Measurements from ENCODE around the gene ADGRB3. TPM values are rescaled to one million over a fixed set of nuclear protein-coding genes. Genes with fewer than 3 reads are reported as not detected.
"Not testable (repeated sequence)": the region's sequence is repeated elsewhere in the genome, so short reads cannot be mapped to it uniquely, and the experiment has no call there.

The ADGRB3 gene
- total RNA-seq, 2 experiments from 2014 or later, result not detected

DNA sequence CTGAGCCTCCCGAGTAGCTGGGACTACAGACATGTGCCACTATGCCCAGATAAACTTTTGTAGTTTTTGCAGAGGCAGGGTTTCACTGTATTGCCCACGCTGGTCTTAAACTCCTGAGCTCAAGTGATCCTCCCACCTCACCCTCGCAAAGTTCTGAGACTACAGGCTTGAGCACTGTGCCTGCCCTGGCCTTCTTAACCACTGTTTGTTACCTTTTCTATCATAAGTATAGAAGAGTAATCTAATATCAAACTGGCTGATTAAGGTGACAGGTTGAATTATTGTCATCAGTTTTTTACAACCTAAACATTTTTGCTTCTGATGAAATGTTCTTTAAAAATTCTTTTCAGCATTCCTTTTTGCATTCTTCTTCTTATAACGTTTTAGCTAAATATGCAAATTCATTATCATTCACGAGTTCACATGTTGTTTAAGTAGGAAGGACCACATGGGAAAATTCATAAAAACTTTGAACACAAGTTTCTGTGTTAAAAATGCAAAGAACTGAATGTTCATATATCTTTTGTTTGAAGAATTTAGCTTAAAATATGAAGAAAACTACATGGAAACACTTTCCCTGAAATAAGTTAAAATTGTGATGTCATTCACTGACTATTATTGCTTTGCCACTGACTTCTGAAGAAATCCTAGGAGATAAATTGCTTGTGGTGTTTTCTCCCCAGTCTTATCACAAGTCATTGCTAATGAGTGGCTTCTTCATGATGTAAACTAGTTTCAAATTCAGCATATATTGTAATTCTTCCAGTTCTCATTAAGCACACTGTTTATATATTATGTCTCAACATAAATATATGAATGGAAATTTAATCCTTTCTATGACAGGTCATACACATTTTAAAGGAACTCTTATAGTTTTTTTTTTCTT lies 106.7 kb downstream of the ADGRB3 start:
- ChIA-PET POLR2A (no interaction called here), CTCF (no interaction called here)
- Mint-ChIP-seq H3K36me3 (ENCODE audit: low read depth) (no peaks in the 10 kb centered on the region), H3K27ac (no peak overlapping the region), H3K27me3 (no peaks in the 10 kb centered on the region), H3K4me3 (no peak overlapping the region), H3K9me3 (peaks cover 1% of the 10 kb centered on the region), H3K4me1 (peaks cover 9% of the 10 kb centered on the region)
- no peak for DNase-seq

- CTCF ChIA-PET, result no interaction called here
- POLR2A ChIA-PET, result interaction anchor here (0.6 kb wide), 1 partner anchor 8 kb away, joined by 3 read pairs; no protein-coding TSS in a partner anchor
These were observed 108.0 kb downstream of the ADGRB3 start for GRCh38 chr6:68743099-68743498.

DNA sequence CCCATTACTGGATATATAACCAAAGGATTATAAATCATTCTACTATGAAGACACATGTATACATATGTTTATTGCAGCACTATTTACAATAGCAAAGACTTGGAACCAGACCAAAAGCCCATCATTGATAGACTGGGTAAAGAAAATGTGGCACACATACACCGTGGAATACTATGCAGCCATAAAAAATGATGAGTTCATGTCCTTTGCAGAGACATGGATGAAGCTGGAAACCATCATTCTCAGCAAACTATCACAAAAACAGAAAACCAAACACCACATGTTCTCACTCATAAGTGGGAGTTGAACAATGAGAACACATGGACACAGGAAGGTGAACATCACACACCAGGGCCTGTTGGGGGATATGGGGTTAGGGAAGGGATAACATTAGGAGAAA lies 109.3 kb downstream of the ADGRB3 start:
- CTCF ChIA-PET; POLR2A ChIA-PET; H3K4me3 Mint-ChIP-seq; H3K9me3 Mint-ChIP-seq; H3K27me3 Mint-ChIP-seq; H3K4me1 Mint-ChIP-seq; DNase-seq; H3K36me3 Mint-ChIP-seq (ENCODE audit: low read depth); H3K27ac Mint-ChIP-seq: not testable (repeated sequence)

More at GRCh38 chr6:68743099-68743498, 108.0 kb downstream of the ADGRB3 start:
- Mint-ChIP-seq H3K27ac (no peak overlapping the region), H3K36me3 (ENCODE audit: low read depth) (no peaks in the 10 kb centered on the region), H3K27me3 (no peaks in the 10 kb centered on the region), H3K4me3 (no peak overlapping the region), H3K4me1 (peaks cover 9% of the 10 kb centered on the region), H3K9me3 (peaks cover 6% of the 10 kb centered on the region)
- DNase-seq, result no peak

- H3K27me3 Mint-ChIP-seq, result no peaks in the 10 kb centered on the region
- H3K9me3 Mint-ChIP-seq, result peaks cover 4% of the 10 kb centered on the region
- no peak overlapping the region for H3K27ac Mint-ChIP-seq
- no peak overlapping the region for H3K4me3 Mint-ChIP-seq
- no peaks in the 10 kb centered on the region for H3K4me1 Mint-ChIP-seq
- H3K36me3 Mint-ChIP-seq (ENCODE audit: low read depth), result no peaks in the 10 kb centered on the region
- ChIA-PET POLR2A (no interaction called here), CTCF (no interaction called here)
- DNase-seq, result no peak
These were observed 111.3 kb downstream of the ADGRB3 start for GRCh38 chr6:68746376-68746775.

DNA sequence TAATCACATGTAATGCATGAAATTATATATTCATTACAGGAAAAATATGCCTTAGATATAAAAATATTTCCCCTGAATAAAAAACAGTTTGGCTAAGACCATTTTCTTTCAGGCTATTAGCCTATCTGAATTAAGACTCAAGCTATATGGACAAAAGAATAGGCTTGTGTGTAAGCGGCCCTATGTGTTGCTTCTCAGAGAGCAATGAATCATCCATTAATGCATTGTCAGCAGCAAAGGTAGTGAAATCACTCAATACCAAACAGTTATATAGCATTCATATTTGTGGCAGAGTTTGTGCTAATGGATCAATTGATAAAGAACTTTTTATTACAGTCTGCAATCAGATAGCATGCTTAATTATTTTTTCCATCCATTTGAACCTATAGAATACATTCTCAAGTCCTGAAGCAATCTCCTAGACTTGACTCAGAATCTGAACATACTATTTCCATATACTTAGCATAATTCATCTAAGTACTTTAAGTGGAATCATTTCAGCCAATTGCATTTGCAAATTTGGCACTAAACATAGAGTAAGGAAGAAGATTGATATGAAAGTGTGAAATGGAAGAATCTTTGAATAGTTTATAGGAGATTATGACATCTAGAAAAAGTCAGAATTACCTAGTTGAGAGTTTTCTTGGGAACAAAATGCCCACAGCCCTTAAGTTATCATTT lies 112.2 kb downstream of the ADGRB3 start:
- Mint-ChIP-seq H3K9me3 (peaks cover 4% of the 10 kb centered on the region), H3K27ac (no peak overlapping the region), H3K4me1 (no peaks in the 10 kb centered on the region), H3K36me3 (ENCODE audit: low read depth) (no peaks in the 10 kb centered on the region), H3K4me3 (no peak overlapping the region), H3K27me3 (no peaks in the 10 kb centered on the region)
- CTCF ChIA-PET, result no interaction called here
- POLR2A ChIA-PET, result no interaction called here
- DNase-seq, result no peak

DNA sequence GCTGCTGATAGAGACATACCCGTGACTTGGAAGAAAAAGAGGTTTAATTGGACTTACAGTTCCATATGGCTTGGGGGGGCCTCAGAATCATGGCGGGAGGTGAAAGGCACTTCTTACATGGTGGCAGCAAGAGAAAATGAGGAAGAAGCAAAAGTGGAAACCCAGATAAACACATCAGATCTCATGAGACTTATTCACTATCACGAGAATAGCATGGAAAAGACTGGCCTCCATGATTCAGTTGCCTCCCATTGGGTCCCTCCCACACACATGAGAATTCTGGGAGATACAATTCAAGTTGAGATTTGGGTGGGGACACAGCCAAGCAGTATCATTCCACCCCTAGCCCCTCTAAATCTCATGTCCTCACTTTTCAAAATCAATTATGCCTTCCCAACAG lies 112.8 kb downstream of the ADGRB3 start:
- DNase-seq; CTCF ChIA-PET; H3K4me3 Mint-ChIP-seq; H3K36me3 Mint-ChIP-seq (ENCODE audit: low read depth); H3K4me1 Mint-ChIP-seq; POLR2A ChIA-PET; H3K9me3 Mint-ChIP-seq; H3K27me3 Mint-ChIP-seq; H3K27ac Mint-ChIP-seq: not testable (repeated sequence)

- POLR2A ChIA-PET, result no interaction called here
- Mint-ChIP-seq H3K4me1 (no peaks in the 10 kb centered on the region), H3K4me3 (no peak overlapping the region), H3K36me3 (ENCODE audit: low read depth) (no peaks in the 10 kb centered on the region), H3K27me3 (peaks cover 2% of the 10 kb centered on the region), H3K9me3 (no peaks in the 10 kb centered on the region), H3K27ac (no peak overlapping the region)
- CTCF ChIA-PET, result no interaction called here
- DNase-seq, result no peak
These were observed 119.7 kb downstream of the ADGRB3 start for GRCh38 chr6:68754681-68755213.

DNA sequence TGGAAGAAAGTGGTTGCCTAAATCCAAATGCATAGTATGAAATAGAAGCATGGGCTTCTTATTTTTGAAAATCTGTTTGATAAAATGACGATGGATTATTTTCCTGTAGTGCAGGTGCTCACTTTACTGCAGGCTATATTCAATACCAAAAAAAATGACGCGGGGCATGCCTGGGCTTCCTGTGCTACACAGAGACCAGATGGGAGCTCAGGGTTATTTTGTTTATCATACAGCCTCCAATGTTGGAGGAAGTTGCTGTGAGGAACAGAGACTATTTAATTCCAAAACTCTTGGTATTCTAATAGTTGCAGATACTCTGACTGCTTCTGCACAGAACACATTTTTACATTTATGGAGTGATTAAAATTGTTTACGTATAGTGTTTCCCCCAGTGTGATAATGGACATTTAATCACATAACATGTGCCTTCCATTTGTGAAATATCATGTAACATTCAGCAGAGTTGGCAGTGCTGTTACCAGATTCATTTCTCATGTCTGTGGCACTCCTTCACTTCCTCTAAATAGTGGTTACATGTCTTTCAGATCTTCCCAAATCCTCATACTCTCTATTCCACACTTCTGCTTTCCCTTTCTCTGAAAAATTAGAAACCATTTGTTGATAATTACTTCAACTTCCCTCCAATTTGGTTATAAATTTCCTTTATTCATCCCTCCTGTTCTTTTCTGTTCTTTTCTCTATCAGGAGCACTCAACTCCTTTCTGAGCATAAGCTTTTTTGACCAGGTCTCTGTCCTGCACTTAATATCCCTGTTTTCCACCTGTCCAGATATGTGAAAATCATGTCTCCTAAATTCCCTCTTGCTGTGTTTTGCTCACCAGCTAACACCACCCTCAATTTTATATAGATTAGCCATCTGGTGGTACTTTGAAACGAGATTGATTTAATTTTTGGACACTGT lies 121.6 kb downstream of the ADGRB3 start:
- H3K27ac Mint-ChIP-seq, result no peak overlapping the region
- peaks cover 2% of the 10 kb centered on the region for H3K27me3 Mint-ChIP-seq

GRCh38 chr6:68757821-68758220 lies 122.7 kb downstream of the ADGRB3 start:
- POLR2A ChIA-PET, result no interaction called here
- H3K27me3 Mint-ChIP-seq, result peaks cover 2% of the 10 kb centered on the region
- CTCF ChIA-PET, result no interaction called here

More for the DNA sequence above, 121.6 kb downstream of the ADGRB3 start:
- Mint-ChIP-seq H3K4me3 (no peak overlapping the region), H3K4me1 (no peaks in the 10 kb centered on the region), H3K9me3 (no peaks in the 10 kb centered on the region), H3K36me3 (ENCODE audit: low read depth) (no peaks in the 10 kb centered on the region)
- DNase-seq, result no peak
- ChIA-PET POLR2A (no interaction called here), CTCF (no interaction called here)

GRCh38 chr6:68758559-68758958 lies 123.5 kb downstream of the ADGRB3 start:
- H3K4me3 Mint-ChIP-seq, result no peak overlapping the region
- POLR2A ChIA-PET, result no interaction called here
- H3K4me1 Mint-ChIP-seq, result no peaks in the 10 kb centered on the region
- no peak overlapping the region for H3K27ac Mint-ChIP-seq
- no peak for DNase-seq
- no peaks in the 10 kb centered on the region for H3K9me3 Mint-ChIP-seq
- no peaks in the 10 kb centered on the region for H3K36me3 Mint-ChIP-seq (ENCODE audit: low read depth)
- peaks cover 2% of the 10 kb centered on the region for H3K27me3 Mint-ChIP-seq
- CTCF ChIA-PET, result no interaction called here

More at GRCh38 chr6:68757821-68758220, 122.7 kb downstream of the ADGRB3 start:
- H3K9me3 Mint-ChIP-seq, result no peaks in the 10 kb centered on the region
- H3K27ac Mint-ChIP-seq, result no peak overlapping the region
- H3K36me3 Mint-ChIP-seq (ENCODE audit: low read depth), result no peaks in the 10 kb centered on the region
- H3K4me1 Mint-ChIP-seq, result no peaks in the 10 kb centered on the region
- H3K4me3 Mint-ChIP-seq, result no peak overlapping the region
- DNase-seq, result no peak

DNA sequence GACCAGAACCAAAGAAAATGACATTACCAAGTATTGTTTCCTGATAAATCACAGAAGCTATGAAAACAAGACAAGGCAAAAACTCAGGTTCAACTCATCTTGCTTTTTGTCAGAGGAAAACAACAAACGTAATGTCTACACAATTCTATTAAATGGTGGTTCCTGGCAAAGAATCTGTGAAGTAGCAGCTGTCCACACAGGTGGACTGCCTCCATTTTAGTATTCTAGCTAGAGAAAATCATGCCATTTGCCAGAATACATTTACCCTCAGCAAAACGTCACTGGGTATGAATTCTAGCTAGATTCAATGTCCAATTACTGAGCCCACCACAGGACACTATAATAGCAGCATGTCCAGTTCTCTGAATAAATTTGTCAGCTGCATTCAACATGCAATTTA lies 125.4 kb downstream of the ADGRB3 start:
- CTCF ChIA-PET, result no interaction called here
- POLR2A ChIA-PET, result no interaction called here
- no peaks in the 10 kb centered on the region for H3K4me1 Mint-ChIP-seq
- H3K27me3 Mint-ChIP-seq, result no peaks in the 10 kb centered on the region
- H3K9me3 Mint-ChIP-seq, result no peaks in the 10 kb centered on the region
- no peak for DNase-seq
- H3K27ac Mint-ChIP-seq, result no peak overlapping the region
- no peaks in the 10 kb centered on the region for H3K36me3 Mint-ChIP-seq (ENCODE audit: low read depth)
- H3K4me3 Mint-ChIP-seq, result no peak overlapping the region

GRCh38 chr6:68760941-68761676 lies 126.0 kb downstream of the ADGRB3 start:
- Mint-ChIP-seq H3K4me1 (no peaks in the 10 kb centered on the region), H3K36me3 (ENCODE audit: low read depth) (no peaks in the 10 kb centered on the region), H3K9me3 (no peaks in the 10 kb centered on the region), H3K27me3 (no peaks in the 10 kb centered on the region), H3K27ac (no peak overlapping the region), H3K4me3 (no peak overlapping the region)
- POLR2A ChIA-PET, result no interaction called here
- DNase-seq, result no peak
- CTCF ChIA-PET, result no interaction called here
